Uterus (tissue), 4 donors: ENCODE results near the gene ARHGDIB. TPM values are rescaled to one million over a fixed set of nuclear protein-coding genes. Genes with fewer than 3 reads are reported as not detected.

ENCODE experiments used
- DNase-seq, 2 donors: peaks; one replicate each; pipeline ENCODE4 v3.0.0-alpha.2; 2019 to 2020
- H3K27ac ChIP-seq, 2 donors: fragments of 200-600 bp; sonication (generic); 1 replicate in 1 of 2; 2 replicates in 1 of 2; pipeline ENCODE4 v1.5.1; 2016 to 2018
- H3K27me3 ChIP-seq, 2 donors: fragments of 200-600 bp; sonication (generic); one replicate each; pipeline ENCODE4 v1.5.1; 2018 to 2019; ENCODE audit warnings: control low read depth in 1 of 2
- H3K36me3 ChIP-seq, 2 donors: fragments of 200-600 bp; sonication (generic); one replicate each; pipeline ENCODE4 v1.5.1; 2019; ENCODE audit warnings: control low read depth in 1 of 2
- H3K4me1 ChIP-seq, 2 donors: fragments of 200-600 bp; sonication (generic); one replicate each; pipeline ENCODE4 v1.5.1; 2018 to 2019; ENCODE audit warnings: control low read depth in 1 of 2
- H3K4me3 ChIP-seq, 2 donors: fragments of 200-600 bp; sonication (generic); 1 replicate in 1 of 2; 2 replicates in 1 of 2; pipeline ENCODE4 v1.5.1; 2018 to 2019; ENCODE audit warnings: mild to moderate bottlenecking in 1 of 2
- H3K9me3 ChIP-seq, 2 donors: fragments of 200-600 bp; sonication (generic); one replicate each; pipeline ENCODE4 v1.5.1; 2019; ENCODE audit warnings: control low read depth in 1 of 2
- POLR2A ChIP-seq, 2 donors: fragments of 450-650 bp; IDR thresholded peaks; one replicate each; pipeline ENCODE4 v1.6.1; 2016; ENCODE audit warnings: antibody characterized with exemption in 2 of 2, mild to moderate bottlenecking in 1 of 2, moderate library complexity in 1 of 2
- intact Hi-C: fragments of 100-400 bp; cut with DNase I; formaldehyde crosslinking; loops from one replicate; pipeline ENCODE4 v1.15.1; 2023; ENCODE audit warnings: low total_unique reads
- total RNA-seq, 4 donors: library from RNA; depleted of rRNA in 3 of 4; stranded (reverse); fragments of >200 nt in 3 of 4; gene quantifications; one replicate each; pipeline versions ENCODE4 v1.1.0 to v1.2.4, GENCODE V29; 2014 to 2023
- TF ChIP-seq, protein P1 (sequence below), 4 experiments: fragments of 200-600 bp in 2 of 4; fragments of 450-650 bp in 2 of 4; sonication (generic) in 2 of 4; IDR thresholded peaks; one replicate each; pipeline ENCODE4 v1.5.1; 2016 to 2019; ENCODE audit warnings: antibody characterized with exemption in 4 of 4, mild to moderate bottlenecking in 2 of 4, moderate library complexity in 1 of 4
- donor health status: DM: yes; HTN: yes; CAD: no.

The ARHGDIB gene
- total RNA-seq, 4 donors from 2014 or later, result 28.4 to 175 (median 59.9) TPM

DNA sequence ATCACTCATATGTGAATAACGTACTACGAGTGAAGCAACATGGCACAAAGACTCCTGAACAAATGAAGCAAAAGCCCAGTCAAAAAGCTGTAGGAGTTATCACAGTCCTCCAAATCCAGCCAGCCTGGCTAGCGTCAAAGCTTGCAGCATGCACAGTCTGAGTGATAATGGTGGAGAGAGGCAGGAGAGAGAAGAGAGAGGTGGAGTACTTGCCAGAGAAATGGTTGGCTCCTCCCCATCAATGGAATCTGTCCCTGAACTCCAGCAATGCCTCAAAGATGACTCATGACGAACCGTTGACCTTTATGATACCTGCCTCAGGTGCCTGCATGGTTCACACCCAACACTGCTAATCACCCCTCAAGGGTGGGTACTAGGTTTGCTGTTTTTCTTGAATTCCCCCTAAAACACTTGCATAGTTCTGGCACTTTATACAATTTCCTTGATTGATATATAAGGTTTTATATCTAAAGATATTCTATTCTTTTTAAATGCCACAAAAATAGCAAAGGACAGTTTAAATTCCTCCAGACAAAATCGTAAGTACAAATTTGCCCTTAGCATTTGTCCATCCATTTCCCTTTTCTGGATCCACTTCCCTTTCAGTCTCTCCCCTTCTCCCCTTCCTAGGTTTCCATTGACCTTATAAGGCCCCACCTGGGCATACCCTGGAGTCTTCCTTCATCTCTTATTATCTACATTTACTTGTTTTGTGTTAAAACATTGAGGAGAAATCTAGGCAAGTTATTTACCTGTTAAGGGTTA is 10.2 kb downstream of the ARHGDIB start:
- intact Hi-C loops, result no loop called here
- H3K27ac ChIP-seq, result peak overlapping the region; percentile 60 to 93
- peaks cover 0 to 16% of the 10 kb centered on the region in 2 donors for H3K4me1 ChIP-seq

DNA sequence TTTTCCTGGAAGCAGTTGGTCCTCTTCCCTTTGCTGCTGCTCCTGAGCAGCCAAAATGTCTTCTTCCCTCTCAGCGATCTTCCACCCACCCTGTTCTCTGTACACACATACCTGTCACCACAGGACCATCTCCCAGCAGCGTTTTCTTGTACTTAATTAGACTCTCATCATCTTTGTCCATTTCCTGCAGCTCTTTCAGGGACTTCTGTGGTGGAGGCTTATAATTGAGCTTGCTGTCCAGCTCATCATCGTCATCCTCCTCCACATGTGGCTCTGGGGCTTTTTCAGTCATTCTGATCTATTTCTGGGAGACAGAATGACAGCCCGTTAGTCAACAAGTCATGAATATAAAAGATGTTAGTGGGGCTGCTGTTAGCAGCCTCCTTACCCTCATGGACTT is 11.0 kb downstream of the ARHGDIB start:
- Histone ChIP-seq H3K9me3 (no peaks in the 10 kb centered on the region), H3K27ac (peak overlapping the region; percentile 84 to 93), H3K4me1 (peaks cover 0 to 16% of the 10 kb centered on the region in 2 donors), H3K4me3 (no peak overlapping the region), H3K27me3 (no peaks in the 10 kb centered on the region), H3K36me3 (no peaks in the 10 kb centered on the region)
- intact Hi-C loops, result no loop called here
- TF ChIP-seq POLR2A (IDR thresholded peaks at IDR 0.05), result no peak
- TF ChIP-seq, protein P1, sequence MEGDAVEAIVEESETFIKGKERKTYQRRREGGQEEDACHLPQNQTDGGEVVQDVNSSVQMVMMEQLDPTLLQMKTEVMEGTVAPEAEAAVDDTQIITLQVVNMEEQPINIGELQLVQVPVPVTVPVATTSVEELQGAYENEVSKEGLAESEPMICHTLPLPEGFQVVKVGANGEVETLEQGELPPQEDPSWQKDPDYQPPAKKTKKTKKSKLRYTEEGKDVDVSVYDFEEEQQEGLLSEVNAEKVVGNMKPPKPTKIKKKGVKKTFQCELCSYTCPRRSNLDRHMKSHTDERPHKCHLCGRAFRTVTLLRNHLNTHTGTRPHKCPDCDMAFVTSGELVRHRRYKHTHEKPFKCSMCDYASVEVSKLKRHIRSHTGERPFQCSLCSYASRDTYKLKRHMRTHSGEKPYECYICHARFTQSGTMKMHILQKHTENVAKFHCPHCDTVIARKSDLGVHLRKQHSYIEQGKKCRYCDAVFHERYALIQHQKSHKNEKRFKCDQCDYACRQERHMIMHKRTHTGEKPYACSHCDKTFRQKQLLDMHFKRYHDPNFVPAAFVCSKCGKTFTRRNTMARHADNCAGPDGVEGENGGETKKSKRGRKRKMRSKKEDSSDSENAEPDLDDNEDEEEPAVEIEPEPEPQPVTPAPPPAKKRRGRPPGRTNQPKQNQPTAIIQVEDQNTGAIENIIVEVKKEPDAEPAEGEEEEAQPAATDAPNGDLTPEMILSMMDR (IDR thresholded peaks at IDR 0.05), result no peak
- no peak for DNase-seq

More for the DNA sequence above, 10.2 kb downstream of the ARHGDIB start:
- Histone ChIP-seq H3K4me3 (no peak overlapping the region), H3K9me3 (no peaks in the 10 kb centered on the region), H3K36me3 (no peaks in the 10 kb centered on the region), H3K27me3 (no peaks in the 10 kb centered on the region)
- TF ChIP-seq, protein P1 (IDR thresholded peaks at IDR 0.05), result no peak
- TF ChIP-seq POLR2A (IDR thresholded peaks at IDR 0.05), result no peak
- DNase-seq, result no peak

DNA sequence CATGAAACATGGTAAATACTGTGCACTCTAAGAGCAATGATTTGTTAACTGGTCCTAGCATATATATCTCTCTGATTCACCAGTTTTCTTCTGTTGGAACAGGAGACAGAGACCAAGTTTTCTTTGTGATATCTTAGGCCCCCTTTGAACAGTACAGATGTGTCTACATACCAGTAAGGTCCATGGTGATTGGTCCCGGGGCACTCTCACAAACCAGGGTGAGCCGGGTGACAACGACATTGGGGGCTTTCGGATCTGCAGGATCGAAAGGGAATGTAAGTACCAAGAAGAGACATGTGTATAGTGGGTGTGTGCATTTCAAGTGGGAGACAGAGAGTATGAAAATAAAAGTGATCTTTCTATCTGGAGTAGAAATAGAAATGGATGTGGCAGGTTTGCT is 11.8 kb downstream of the ARHGDIB start:
- peaks cover 0 to 16% of the 10 kb centered on the region in 2 donors for H3K4me1 ChIP-seq
- no peaks in the 10 kb centered on the region for H3K9me3 ChIP-seq
- intact Hi-C loops, result no loop called here

DNA sequence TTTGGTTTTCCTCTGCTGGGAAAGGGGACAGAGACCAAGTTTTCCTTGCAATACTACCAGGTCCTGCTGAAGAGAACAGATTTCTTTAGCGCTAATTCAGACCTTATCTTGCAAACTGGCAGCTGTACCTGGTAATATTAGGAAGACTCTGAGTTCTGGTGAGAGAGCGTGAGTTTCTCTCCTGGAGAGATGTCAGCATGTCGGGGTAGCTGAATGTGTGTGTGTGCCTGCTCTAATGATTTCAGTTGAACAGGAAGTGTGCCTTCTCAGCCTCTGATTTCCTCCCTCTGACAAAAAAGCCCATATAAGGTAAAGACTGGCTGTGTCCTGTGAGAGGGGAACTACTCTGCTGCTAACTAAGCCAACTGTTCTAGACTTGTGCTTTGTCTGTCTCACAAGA is 12.7 kb downstream of the ARHGDIB start:
- Histone ChIP-seq H3K27ac (peak overlapping the region; percentile 84 to 93), H3K4me3 (no peak overlapping the region), H3K36me3 (no peaks in the 10 kb centered on the region), H3K27me3 (no peaks in the 10 kb centered on the region), H3K9me3 (no peaks in the 10 kb centered on the region), H3K4me1 (peaks cover 0 to 16% of the 10 kb centered on the region in 2 donors)
- TF ChIP-seq, protein P1 (IDR thresholded peaks at IDR 0.05), result no peak
- TF ChIP-seq POLR2A (IDR thresholded peaks at IDR 0.05), result peak; percentile 42 to 66
- intact Hi-C loops, result no loop called here
- DNase-seq, result peak; percentile 56 to 71

More for the DNA sequence above, 11.8 kb downstream of the ARHGDIB start:
- no peak for DNase-seq
- Histone ChIP-seq H3K36me3 (no peaks in the 10 kb centered on the region), H3K4me3 (no peak overlapping the region), H3K27me3 (no peaks in the 10 kb centered on the region), H3K27ac (peak overlapping the region; percentile 84 to 93)
- TF ChIP-seq, protein P1 (IDR thresholded peaks at IDR 0.05), result no peak
- no peak for TF ChIP-seq POLR2A (IDR thresholded peaks at IDR 0.05)

DNA sequence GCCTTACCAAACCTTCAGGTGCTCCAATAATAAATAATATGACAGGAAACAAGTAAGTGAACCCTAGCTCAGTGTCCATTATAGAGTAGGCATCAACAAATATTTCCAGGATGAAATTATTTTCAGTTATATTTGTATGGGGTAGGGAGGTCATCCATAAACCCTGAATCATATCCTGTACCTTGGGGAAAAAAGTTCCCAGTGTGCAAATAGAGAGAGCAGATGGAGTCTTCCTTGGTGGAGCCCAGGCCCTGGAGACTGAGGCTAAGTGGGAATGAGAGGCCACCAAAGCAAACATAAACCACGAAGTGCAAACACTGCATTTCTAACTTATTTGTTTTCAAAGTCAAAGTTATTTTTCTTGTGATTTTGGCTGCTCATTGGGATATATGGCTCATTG is 14.5 kb downstream of the ARHGDIB start:
- no peaks in the 10 kb centered on the region for H3K9me3 ChIP-seq
- peaks cover 0 to 16% of the 10 kb centered on the region in 2 donors for H3K4me1 ChIP-seq
- TF ChIP-seq, protein P1 (IDR thresholded peaks at IDR 0.05), result no peak
- TF ChIP-seq POLR2A (IDR thresholded peaks at IDR 0.05), result no peak
- H3K27me3 ChIP-seq, result no peaks in the 10 kb centered on the region
- no peak overlapping the region for H3K4me3 ChIP-seq
- H3K27ac ChIP-seq, result peak overlapping the region; percentile 84 to 93
- H3K36me3 ChIP-seq, result no peaks in the 10 kb centered on the region
- DNase-seq, result no peak
- intact Hi-C loops, result no loop called here
